ENCODE data around the gene WIPI1.

WIPI1 gene

DNA sequence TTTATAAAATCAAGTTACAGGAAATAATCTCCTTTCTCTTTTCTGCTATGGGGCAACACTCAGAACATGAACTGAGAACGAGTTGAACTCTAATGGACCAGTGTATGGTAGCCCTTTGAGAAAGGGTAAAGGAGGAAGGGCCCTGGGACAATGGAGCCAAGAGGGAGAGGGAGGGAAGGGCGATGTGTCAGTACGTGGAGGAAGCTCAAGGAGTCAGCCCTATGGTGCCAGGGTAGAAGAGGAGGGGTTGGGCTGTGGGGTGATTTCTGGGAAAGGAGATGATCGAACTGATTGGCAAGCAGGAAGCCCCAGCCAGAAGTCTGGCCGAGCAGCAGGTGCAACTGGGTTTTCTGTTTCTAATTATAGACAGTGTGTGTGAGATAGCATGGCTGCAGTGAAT, 4.3 kb upstream of the WIPI1 start:
- DNase-seq (ENCODE audit: low spot score): no peak
- no peak overlapping the region for H3K27ac ChIP-seq
- ChIA-PET POLR2A (ENCODE audit: low non-redundant PET) (no interaction called here), CTCF (no interaction called here)
- TF ChIP-seq, protein P1, sequence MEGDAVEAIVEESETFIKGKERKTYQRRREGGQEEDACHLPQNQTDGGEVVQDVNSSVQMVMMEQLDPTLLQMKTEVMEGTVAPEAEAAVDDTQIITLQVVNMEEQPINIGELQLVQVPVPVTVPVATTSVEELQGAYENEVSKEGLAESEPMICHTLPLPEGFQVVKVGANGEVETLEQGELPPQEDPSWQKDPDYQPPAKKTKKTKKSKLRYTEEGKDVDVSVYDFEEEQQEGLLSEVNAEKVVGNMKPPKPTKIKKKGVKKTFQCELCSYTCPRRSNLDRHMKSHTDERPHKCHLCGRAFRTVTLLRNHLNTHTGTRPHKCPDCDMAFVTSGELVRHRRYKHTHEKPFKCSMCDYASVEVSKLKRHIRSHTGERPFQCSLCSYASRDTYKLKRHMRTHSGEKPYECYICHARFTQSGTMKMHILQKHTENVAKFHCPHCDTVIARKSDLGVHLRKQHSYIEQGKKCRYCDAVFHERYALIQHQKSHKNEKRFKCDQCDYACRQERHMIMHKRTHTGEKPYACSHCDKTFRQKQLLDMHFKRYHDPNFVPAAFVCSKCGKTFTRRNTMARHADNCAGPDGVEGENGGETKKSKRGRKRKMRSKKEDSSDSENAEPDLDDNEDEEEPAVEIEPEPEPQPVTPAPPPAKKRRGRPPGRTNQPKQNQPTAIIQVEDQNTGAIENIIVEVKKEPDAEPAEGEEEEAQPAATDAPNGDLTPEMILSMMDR (conservative IDR thresholded peaks at IDR 0.05; ENCODE audit: low read depth): no peak

DNA sequence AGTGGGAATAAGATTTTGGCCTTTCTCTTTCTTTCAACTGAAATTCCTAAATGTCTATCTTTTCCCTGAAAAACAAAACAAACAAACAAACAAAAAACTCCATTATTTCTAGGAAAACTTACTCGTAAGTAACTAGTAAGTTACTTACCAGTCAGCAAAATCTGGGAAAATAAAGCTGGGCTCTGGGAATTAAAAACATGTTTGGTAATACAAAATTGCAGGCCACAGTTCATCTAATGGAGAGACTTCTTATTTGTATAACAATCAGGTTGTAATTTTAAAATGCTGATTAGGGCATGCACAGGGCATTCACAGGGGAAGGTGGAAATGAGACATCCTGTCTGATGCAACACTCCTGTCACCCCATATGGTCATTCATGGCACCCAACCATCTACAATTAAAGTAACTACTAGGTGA, 3.8 kb upstream of the WIPI1 start:
- ChIA-PET POLR2A (ENCODE audit: low non-redundant PET) (no interaction called here), CTCF (no interaction called here)
- TF ChIP-seq, protein P1 (conservative IDR thresholded peaks at IDR 0.05; ENCODE audit: low read depth): no peak
- DNase-seq (ENCODE audit: low spot score): no peak
- no peak overlapping the region for H3K27ac ChIP-seq

DNA sequence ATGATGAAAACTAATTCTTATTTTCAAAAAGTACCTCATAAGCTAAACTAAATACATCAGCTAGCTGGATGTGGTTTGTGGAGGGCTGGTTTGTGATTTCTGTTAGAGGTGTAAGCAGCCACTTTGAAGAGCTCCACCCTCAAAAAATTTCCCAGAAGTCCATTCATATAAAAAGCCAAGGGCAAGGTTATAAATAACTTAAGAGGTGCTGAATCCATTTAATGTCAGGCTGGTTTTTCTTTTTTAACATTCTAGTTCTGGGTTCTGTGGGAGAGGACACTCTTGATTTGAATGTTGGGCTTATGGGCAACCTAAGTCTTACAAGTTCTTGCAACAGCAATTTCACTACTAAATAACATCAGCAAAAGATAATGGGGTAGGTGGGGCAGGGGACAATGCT, 3.4 kb upstream of the WIPI1 start:
- no peak for DNase-seq (ENCODE audit: low spot score)
- CTCF ChIA-PET: no interaction called here
- no peak overlapping the region for H3K27ac ChIP-seq
- TF ChIP-seq, protein P1 (conservative IDR thresholded peaks at IDR 0.05; ENCODE audit: low read depth): no peak
- POLR2A ChIA-PET (ENCODE audit: low non-redundant PET): no interaction called here

DNA sequence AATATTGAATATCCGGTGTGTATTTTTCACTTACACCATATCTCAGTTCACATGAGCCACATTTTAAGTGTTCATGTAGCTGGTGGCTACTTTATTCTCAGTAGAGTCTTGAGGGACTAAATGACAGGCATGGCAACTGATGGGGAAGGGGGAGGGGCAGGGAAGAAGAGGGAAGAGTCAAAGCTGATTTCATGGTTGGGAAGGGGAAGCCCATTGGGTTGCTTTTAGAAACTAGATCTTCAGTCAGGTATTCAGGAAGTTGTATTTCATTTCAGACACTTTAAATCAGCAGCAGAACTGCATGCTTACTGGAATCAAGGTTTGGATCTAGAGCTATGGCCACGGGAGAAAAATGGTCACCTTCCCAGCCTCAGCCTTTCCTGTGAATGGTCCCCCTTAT, 2.9 kb upstream of the WIPI1 start:
- no peak for DNase-seq (ENCODE audit: low spot score)
- TF ChIP-seq, protein P1 (conservative IDR thresholded peaks at IDR 0.05; ENCODE audit: low read depth): no peak
- CTCF ChIA-PET: no interaction called here
- no peak overlapping the region for H3K27ac ChIP-seq
- POLR2A ChIA-PET (ENCODE audit: low non-redundant PET): no interaction called here

DNA sequence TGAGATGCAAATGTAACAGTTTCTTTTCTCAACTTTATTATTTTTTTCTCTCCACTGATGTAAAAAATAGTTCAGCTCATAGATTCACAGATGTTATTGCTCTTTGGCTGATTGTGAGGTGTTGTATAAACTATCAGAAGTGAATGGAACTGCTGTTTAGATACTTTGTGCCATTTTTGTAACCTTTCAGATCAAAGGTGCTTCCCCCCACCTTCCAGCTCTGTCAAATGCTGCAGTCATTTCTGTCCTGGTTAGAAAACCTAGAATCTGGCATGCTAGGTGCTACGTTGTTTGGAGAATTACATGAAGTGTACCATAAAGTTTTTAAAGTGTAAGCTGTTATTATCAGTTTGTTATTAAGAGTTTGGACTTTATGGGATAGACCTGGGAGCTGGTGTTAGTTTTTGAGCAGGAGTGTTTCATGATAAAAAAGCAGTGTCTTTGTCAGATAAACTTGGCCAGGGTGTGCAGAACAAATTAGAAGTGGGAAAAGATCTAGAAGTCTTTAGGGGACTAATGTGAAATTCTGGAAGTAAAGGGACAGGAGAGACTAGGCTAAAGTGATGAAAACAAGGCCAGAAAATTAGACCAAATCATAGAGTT, 1.8 kb upstream of the WIPI1 start:
- ChIA-PET CTCF (interaction anchor here (0.6 kb wide), 1 partner anchor 60 kb away, joined by 3 read pairs; no protein-coding TSS in a partner anchor), POLR2A (ENCODE audit: low non-redundant PET) (interaction anchor here (0.5 to 0.6 kb wide), 2 partner anchors 11 to 260 kb away, joined by 4 to 8 read pairs; no protein-coding TSS in a partner anchor)
- TF ChIP-seq, protein P1 (conservative IDR thresholded peaks at IDR 0.05; ENCODE audit: low read depth): no peak
- DNase-seq (ENCODE audit: low spot score): no peak
- H3K27ac ChIP-seq: no peak overlapping the region

DNA sequence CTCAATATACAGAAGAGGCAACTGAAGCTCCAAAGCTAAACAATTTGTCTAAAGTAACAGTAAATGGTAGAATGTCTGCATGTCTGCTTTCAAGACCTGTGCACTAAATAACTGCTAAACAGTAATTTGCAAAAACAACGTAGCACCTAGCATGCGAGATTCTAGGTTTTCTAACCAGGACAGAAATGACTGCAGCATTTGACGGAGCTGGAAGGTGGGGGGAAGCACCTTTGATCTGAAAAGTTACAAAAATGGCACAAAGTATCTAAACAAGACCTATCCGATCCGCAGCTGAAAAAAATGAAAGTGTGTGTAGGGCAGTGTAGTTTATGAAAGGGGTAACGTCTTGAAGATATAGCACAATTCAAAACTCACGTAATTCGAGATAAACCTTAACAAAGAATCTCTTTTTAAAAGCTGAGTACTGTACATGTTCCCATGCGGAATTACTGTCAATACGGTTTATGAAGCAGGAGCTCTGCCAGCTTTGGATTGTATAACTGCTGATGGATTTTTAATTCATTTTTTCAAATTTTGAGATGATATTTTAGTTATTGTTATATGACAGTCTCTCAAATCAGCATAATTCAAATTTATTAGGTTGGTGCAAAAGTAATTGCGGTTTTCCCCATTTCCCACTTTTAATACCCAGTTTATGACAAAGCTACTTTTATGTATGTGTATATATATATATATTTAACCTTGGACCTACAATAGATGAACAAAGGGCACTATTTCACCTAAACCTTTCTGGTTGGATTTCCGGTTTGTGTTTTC, 1.2 kb upstream of the WIPI1 start:
- POLR2A ChIA-PET (ENCODE audit: low non-redundant PET): interaction anchor here (0.5 to 0.6 kb wide), 2 partner anchors 12 to 261 kb away, joined by 4 to 8 read pairs; no protein-coding TSS in a partner anchor
- H3K27ac ChIP-seq: peak overlapping the region; percentile 90
- TF ChIP-seq, protein P1 (conservative IDR thresholded peaks at IDR 0.05; ENCODE audit: low read depth): no peak
- CTCF ChIA-PET: interaction anchor here (0.6 kb wide), 1 partner anchor 59 kb away, joined by 3 read pairs; no protein-coding TSS in a partner anchor
- DNase-seq (ENCODE audit: low spot score): no peak

Data from RWPE1 (cell line).